SK-MEL-5 (cell line): Measurements from ENCODE around the gene TRIM24. TPM values are rescaled to one million over a fixed set of nuclear protein-coding genes. Genes with fewer than 3 reads are reported as not detected.

Experiments
- DNase-seq: peaks from one replicate; pipeline ENCODE4 v3.0.0-alpha.2; 2016; ENCODE audit warnings: low read depth, low spot score
- in situ Hi-C: cut with HindIII; loops from 2 replicates; pipeline ENCODE4 v1.10.0; 2016; ENCODE audit warnings: low sequenced_read_pairs, high pct_unique_total_duplicates, low pct_unique_long_range_greater_than_20kb
- total RNA-seq: library from RNA; depleted of rRNA; stranded (reverse); fragments of >200 nt; shearing (Covaris generic); gene quantifications from 2 replicates; pipeline ENCODE4 v1.2.3, GENCODE V29; 2014

The TRIM24 gene
- total RNA-seq, 1 experiment from 2014 or later, result 11.9 TPM

DNA sequence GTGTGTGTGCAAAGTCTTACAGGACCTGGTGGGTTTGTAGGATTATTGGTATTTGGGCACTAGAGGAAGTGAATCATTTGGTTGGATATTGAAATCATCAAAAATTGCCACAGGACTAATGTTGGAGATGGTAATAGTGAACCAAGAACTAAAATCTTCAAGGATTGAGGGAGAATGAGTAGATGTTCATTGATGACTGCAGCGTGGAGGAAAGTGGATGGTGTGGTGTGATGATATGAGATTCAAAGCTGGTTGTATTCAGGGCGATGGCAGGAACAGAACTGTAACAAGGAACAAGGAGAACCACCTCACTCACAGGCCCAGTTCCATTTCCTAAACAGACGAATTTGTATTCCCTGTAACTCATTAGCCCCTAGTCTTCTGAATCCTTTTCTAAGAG, 90.3 kb downstream of the TRIM24 start:
- in situ Hi-C loops, result no loop called here
- DNase-seq, result no peak

DNA sequence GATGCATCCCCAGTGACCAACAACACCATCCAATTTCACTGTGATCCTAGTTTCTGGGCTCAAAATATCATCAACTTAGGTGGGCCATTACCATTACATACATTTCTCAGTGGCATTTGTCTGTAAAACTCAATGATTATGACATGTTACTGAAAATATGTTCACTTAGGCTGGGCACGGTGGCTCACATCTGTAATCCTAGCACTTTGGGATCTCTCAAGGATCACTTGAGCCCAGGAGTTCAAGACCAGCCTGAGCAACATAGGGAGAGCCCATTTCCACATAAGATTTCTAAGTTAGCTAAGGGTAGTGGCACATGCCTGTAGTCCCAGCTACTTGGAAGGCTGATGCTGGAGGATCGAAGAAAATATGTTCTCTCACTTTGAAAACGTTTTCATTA, 91.0 kb downstream of the TRIM24 start:
- in situ Hi-C loops, result no loop called here

DNA sequence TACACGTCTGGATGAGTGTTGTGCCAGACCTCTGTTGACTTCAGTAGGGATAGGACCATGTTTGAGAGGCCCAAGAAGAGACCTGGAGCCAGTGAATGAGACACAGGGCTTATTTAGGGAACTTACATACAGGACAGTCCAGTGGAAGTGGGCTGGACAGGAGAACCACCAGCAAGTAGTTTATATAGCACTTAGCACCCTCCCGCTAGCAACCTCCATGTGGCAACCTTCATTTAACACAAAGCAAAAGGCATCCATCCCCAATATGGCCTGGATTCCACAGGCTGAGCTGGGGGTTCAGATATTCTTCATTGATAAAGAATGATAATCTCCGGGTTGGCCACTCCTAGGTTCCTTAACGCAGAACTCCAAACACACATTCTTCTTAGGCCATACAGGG, 93.7 kb downstream of the TRIM24 start:
- in situ Hi-C loops, result no loop called here

More for the DNA sequence above, 91.0 kb downstream of the TRIM24 start:
- no peak for DNase-seq

DNA sequence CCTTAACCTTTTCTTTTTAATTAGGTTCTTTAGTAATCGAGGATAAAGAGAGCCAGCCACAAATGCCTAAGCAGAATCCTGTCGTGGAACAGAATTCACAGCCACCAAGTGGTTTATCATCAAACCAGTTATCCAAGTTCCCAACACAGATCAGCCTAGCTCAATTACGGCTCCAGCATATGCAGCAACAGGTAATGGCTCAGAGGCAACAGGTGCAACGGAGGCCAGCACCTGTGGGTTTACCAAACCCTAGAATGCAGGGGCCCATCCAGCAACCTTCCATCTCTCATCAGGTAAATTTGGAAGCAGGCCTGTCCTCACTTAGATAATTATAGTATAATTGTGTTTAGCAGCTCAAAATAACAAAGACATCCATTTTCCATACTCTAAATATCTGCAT, 94.6 kb downstream of the TRIM24 start:
- in situ Hi-C loops, result no loop called here
- no peak for DNase-seq

More for the DNA sequence above, 93.7 kb downstream of the TRIM24 start:
- DNase-seq, result no peak

DNA sequence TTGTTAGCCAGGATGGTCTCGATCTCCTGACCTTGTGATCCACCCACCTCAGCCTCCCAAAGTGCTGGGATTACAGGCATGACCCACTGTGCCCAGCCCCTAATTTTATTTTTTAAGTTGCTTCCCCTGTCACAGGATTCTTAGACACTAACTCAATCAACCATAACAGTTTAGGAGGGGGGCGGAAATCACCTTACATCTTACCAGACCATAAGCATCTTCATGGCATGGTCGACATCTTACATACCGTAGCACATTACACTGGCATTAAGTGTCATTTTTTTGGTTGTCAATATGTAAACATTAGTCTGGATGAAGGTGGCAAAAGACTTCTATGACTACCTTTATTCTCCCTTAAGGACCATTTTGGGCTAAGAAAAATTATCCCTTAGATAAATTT, 95.6 kb downstream of the TRIM24 start:
- in situ Hi-C loops, result no loop called here
- DNase-seq, result no peak

DNA sequence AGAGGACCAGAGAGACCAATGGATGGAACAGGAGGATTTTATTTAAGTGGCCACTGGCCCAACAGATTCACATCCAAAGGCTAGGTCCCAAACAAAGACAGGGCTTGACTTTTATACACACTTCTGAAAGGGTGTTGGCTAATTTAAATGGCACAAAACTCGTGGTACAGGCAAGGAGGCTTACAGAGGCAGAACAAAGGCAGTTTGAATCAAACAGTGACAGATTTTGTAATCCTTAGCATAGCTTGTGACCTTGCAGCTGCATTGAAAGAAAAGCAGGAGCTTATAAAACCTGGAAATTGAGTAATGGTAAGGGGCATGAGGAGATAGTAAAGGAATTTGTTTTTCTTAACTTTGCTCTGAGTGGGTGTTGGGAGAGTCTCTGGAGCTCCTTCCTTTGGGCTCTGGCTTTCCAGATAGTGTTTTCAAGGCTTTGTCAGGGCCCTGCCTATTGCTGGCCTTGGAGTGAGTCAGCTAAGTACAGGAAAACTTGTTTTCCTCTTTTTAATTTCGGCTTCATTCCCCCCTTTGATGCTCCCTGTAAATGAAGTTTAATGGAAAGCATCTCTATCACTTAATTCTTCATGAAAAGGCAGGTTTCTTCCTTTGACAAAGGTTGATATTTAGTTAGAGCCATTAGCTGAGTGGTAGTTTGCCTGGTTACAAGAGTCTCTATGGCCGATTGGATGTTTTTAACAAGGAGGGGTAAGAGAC, 96.9 kb downstream of the TRIM24 start:
- in situ Hi-C loops, result no loop called here
- DNase-seq, result no peak

DNA sequence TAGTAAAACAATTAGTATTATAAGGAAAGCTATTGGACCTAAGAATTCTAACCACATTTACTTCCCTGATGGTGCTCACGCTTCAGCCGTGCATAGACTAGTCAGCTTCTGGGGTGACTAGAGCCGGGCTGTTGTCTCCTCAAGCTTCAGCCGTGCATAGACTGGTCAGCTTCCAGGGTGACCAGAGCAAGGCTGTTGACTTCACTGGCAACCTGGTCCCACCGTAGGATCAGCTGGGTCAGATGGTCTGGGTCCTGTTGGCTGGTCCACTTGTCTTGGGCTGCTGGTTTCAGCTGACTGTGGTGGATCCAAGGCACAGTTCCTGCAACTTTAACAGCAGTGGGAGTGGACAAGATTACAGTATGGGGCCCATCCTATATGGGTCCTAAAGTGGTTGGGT, 99.4 kb downstream of the TRIM24 start:
- in situ Hi-C loops, result no loop called here
- DNase-seq, result no peak

DNA sequence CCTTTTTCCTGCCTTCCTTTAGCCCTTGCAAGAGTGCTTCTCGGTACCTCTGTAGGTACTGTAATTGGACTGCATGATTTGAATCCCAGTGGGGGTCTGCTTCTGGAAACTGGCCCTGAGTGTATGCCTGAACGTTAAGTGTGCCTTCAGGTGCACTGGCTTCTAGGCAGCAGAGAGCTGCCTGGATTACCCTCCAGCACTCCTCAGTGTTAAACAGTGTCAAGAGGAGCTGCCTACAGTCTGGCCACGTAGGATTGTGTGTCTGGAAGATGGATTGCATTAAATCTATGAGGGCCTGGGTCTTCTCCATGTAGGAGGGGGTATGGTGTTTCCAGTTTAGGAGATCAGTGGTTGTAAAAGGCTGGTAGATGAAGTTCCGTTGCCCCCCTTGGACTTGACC, 103.7 kb downstream of the TRIM24 start:
- in situ Hi-C loops, result no loop called here
- no peak for DNase-seq

DNA sequence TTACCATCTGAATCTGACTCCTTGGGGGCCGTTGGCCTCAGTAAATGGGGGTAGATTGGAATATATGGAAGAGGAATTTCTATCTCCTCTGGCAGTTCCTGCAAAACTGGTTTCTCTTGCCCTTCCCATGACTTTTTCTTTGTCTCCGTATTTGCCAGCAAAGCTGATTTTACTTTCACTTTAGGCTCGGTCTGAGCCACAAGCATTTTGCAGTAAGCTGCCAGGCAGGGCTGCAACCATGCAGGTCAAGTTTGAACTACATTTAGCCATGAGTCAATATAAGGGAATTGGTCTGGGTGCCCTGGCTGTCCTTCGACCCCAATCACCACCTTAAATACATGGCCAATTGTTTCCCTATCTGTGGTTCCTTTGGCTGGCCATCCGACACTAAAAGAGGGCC, 104.3 kb downstream of the TRIM24 start:
- in situ Hi-C loops, result no loop called here
- DNase-seq, result no peak

DNA sequence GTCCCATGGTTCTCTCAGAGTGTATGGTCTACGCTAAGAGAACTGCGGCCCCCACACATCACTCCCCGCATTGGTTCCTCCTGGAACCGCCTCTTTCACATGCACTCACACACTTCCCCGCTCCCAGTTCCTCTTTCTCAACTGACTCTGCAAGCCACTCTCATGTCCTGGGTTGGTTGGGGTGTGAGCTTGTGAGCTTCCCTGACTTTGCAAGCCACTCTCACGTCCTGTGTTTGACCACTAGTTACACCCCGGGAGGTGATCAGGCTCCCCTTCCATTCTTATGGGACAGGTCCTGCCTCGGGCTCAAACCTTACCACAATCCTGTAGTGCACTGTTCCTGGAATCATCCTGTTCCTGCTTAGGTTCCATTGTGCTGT, 105.0 kb downstream of the TRIM24 start:
- DNase-seq, result no peak
- in situ Hi-C loops, result no loop called here

DNA sequence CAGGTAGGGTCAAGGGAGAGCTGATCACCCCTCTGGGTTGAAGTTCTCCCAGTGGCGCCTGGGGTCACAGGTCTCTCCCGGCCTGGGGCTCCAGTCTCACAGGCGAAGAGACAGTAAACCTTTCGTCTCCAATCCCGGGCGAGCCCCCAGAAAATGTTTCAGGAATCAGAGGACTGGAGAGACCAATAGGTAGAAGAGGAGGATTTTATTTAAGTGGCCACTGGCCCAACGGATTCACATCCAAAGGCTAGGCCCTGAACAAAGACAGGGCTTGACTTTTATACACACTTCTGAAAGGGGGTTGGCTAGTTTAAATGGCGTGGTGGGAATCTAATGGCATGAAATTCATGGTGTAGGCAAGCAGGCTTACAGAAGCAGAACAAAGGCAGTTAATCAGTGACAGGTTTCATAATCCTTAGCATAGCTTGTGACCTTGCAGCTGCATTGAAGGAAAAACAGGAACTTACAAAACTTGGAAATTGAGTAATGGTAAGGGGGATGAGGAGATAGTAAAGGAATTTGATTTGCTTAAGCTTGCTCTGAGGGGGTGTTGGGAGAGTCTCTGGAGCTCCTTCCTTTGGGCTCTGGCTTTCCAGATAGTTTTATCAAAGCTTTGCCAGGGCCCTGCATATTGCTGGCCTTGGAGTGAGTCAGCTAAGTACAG, 105.5 kb downstream of the TRIM24 start:
- in situ Hi-C loops, result no loop called here

DNA sequence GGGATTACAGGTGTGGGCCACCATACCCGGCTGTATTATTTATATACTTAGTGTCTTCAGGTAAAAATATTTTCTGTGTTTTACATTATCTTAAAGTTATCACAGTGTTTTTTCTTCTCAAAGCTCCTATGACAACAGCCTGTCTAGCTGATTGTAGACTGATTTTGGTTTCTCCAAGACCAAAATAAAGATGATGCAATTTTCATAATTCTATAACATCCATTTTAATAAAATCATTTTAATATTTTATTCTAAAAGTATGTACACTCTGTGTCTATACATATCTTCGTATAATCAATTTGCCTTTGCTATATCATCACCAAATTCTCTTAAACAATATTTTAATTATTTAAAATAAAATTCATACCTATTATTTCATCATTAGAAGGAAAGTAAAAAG, 108.6 kb downstream of the TRIM24 start:
- DNase-seq, result no peak
- in situ Hi-C loops, result no loop called here

More for the DNA sequence above, 105.5 kb downstream of the TRIM24 start:
- DNase-seq, result no peak

DNA sequence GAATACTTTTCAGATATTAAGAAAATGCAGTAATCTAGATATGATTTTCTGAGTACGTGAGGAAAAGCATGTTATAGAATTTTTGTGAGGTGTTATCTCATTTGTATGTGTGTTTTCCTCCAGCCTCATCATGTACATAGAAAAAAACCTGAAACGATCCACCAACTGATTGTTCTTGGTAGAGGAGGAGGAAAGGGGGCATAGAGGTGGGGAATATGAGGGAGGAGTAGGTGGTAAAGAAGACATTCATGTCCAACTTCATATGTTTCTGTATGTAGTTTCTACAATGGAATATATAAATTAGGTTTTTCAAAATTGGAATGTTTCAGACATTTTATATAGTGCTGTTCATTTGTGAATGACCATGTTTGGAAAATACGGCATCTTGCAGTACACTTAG, 109.4 kb downstream of the TRIM24 start:
- no peak for DNase-seq
- in situ Hi-C loops, result no loop called here

DNA sequence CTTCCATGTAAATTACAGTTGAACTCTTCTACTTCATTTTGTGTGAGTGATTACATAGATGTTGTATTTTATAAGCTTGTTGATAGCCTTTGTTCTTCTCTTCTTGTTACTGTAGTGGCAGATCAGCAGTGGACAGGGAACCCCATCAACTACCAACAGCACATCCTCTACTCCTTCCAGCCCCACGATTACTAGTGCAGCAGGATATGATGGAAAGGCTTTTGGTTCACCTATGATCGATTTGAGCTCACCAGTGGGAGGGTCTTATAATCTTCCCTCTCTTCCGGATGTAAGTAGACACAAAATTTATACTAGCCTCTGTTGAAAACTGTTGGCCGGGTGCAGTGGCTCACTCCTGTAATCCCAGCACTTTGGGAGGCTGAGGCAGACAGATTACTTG, 110.7 kb downstream of the TRIM24 start:
- in situ Hi-C loops, result no loop called here
- no peak for DNase-seq

DNA sequence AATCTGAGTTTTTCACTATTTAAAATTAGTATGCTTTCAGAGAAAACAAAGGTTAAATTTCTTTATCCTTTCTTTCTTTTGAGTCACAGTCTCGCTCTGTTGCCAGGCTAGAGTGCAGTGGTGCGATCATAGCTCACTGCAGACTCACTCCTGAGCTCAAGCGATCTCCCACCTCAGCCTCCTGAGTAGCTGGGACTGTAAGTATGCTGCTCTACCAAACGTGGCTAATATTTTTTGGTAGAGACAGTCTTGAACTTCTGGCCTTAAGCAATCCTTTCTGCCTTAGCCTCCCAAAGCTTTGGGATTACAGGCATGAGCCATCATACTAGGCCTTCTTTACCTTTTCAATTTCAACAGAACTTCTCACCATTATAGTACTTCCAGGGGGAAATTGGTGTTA, 113.7 kb downstream of the TRIM24 start:
- in situ Hi-C loops, result no loop called here
- no peak for DNase-seq

DNA sequence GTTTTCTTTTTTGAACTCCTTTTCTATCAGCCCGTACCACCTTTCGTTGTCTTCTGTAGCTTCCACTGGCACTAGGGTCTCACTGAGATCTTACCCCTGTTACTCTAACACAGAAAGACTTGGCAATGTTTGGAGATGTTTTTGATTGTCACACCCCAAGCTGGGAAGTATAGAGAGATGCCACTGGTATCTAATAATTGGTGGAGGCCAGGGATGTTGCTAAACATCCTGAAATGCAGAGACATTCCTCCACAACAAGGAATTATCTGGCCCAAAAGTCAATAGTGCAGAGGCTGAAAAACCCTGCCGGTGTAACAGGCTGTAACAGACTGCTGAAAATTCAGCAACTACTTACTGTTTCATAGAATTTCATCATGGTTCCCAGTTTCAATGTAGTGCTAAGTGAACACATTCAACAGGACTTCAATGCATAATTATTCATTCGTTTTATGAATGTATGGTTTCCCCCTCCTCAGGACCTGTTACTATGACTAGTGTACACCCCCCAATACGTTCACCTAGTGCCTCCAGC, 115.9 kb downstream of the TRIM24 start:
- no peak for DNase-seq
- in situ Hi-C loops, result no loop called here

DNA sequence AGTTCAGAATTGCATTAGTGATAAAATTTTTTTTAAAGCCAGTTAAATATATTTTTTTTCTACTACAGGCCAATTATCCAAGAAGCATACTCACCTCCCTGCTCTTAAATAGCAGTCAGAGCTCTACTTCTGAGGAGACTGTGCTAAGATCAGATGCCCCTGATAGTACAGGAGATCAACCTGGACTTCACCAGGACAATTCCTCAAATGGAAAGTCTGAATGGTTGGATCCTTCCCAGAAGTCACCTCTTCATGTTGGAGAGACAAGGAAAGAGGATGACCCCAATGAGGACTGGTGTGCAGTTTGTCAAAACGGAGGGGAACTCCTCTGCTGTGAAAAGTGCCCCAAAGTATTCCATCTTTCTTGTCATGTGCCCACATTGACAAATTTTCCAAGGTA, 119.1 kb downstream of the TRIM24 start:
- in situ Hi-C loops, result no loop called here
- DNase-seq, result no peak

DNA sequence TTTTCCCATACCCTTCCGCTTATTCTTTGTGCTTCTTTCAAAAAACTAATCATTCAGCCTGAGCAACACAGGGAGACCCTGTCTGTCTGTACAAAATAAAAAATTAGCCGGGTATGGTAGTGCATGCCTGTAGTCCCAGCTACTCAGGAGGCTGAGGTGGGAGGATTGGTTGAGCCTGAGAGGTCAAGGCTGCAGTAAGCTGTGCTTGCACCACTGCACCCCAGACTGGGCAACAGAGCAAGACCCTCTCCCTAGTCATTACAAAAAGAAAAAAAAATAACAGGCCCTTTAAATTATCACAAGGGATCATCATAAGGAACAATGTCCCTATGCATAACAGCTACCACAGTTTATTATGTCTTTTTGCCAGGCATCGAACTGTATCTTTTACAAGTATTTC, 119.6 kb downstream of the TRIM24 start:
- no peak for DNase-seq
- in situ Hi-C loops, result no loop called here

DNA sequence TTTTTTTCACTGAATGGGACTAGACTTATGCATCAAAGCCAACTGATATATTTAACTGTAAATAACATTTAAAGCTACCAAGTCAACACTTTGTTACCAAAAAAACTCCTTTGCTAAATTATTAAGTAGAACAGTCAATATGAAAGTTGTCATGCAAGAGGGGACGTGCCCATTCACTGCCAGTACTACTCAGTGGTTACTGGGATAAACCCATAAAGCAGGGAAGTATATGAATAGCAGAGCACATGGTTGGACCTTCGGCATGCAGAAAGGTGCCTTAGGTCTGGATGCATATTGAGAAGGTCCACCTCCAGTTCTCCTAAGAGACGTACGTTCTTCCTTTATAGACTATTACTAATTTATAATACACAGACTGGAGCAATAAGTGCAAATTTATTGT, 121.0 kb downstream of the TRIM24 start:
- in situ Hi-C loops, result no loop called here
- DNase-seq, result no peak
